Measurements from ENCODE around the gene IL36B.
A peak's percentile ranks its signal among the peaks of the same experiment; 100 is the strongest.

IL36B gene

DNA sequence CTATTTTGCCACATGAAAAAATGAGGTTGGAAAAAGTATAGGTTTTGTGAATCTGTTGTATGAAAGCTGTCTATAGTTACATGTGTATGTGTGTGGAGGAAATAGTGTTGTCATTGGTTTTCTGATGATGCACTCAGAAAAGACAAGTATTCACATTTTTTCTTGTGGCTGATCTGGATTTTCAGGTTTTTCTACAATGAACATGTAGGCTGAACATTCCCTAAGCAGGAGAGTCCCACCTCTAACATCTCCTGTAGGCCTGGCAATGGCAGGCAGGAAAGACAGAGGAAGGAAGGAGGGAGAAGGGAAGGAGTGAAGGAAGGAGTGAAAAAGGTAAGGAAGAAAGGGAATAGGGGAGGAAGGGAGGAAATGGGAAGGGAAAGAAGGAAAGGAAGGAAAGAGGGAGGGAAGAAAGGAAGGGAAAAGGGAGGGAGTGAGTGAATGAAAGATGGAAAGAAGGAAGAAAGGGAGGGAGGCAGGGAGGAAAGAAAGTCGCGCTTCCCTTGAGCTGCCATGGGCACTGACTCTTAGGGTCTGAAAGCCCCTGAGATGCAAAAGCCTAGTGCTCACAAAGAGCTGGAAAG is 5.8 kb upstream of the IL36B start:
- Histone ChIP-seq H4K8ac (ENCODE audit: low read length) (no peak overlapping the region), H2AFZ (ENCODE audit: low read depth, low read length) (no peak overlapping the region), H3K14ac (ENCODE audit: low read length in 2 of 2) (no peak overlapping the region), H3K79me1 (replicated peaks; ENCODE audit: low read length, poor library complexity, severe bottlenecking) (no peaks in the 10 kb centered on the region), H3K4me2 (ENCODE audit: low read length, poor library complexity, severe bottlenecking) (no peak overlapping the region), H3K9ac (ENCODE audit: low read length) (no peak overlapping the region), H2BK120ac (ENCODE audit: low read depth, low read length) (no peak overlapping the region), H3K4ac (ENCODE audit: low read depth in 1 of 2, low read length in 2 of 2) (no peak overlapping the region), H2AK5ac (ENCODE audit: low read length, severe bottlenecking) (no peak overlapping the region), H3K27ac (ENCODE audit: low read length, poor library complexity, severe bottlenecking) (no peak overlapping the region), H2BK15ac (ENCODE audit: low read depth, poor library complexity, severe bottlenecking) (no peak overlapping the region), H3K36me3 (ENCODE audit: control insufficient read depth in 1 of 2, insufficient read depth in 2 of 2, low read depth in 1 of 2, low read length in 2 of 2) (no peaks in the 10 kb centered on the region), H3K4me3 (ENCODE audit: insufficient read depth in 1 of 2, low read depth in 1 of 2, low read length in 2 of 2) (no peak overlapping the region), H4K91ac (ENCODE audit: low read length) (no peak overlapping the region), H2BK5ac (ENCODE audit: low read depth, low read length, poor library complexity, severe bottlenecking) (no peak overlapping the region), H3K18ac (ENCODE audit: low read depth in 1 of 2, low read length in 2 of 2) (no peak overlapping the region), H2BK12ac (ENCODE audit: low read length in 2 of 2) (no peak overlapping the region), H3K27me3 (ENCODE audit: control insufficient read depth in 1 of 2, insufficient read depth in 1 of 2, low read length in 2 of 2) (peaks cover 14 to 30% of the 10 kb centered on the region in 2 experiments), H3K4me1 (ENCODE audit: control insufficient read depth, insufficient read depth, low read depth, low read length) (no peaks in the 10 kb centered on the region), H3K23ac (ENCODE audit: low read length in 2 of 2) (no peak overlapping the region), H3K9me3 (ENCODE audit: control insufficient read depth, low read length) (peaks cover 29% of the 10 kb centered on the region)
- no peak for DNase-seq
- WGBS, result 50% methylated on average over 2 of the region's 2 CpGs

DNA sequence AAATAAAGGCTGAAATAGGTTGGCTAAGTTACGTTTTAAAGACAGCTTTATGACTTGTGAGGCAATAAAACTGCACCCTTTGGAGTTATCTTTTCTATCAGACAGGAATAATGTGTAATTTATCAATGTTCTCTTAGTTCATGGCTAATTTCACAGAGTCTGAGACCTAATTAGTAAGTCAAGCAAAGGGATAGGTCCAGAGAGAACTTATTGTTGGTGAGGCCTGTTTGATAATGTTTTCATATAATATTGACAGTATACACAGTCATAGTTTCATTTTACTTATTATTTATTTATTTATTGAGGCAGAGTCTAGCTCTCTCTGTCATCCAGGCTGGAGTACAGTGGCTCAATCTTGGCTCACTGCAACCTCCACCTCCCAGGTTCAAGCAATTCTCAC is 4.5 kb upstream of the IL36B start:
- H3K4me3 ChIP-seq (ENCODE audit: insufficient read depth in 1 of 2, low read depth in 1 of 2, low read length in 2 of 2), result no peak overlapping the region
- no peaks in the 10 kb centered on the region for H3K4me1 ChIP-seq (ENCODE audit: control insufficient read depth, insufficient read depth, low read depth, low read length)
- no peak overlapping the region for H3K4me2 ChIP-seq (ENCODE audit: low read length, poor library complexity, severe bottlenecking)
- H3K14ac ChIP-seq (ENCODE audit: low read length in 2 of 2), result no peak overlapping the region
- no peaks in the 10 kb centered on the region for H3K79me1 ChIP-seq (replicated peaks; ENCODE audit: low read length, poor library complexity, severe bottlenecking)
- H2AK5ac ChIP-seq (ENCODE audit: low read length, severe bottlenecking), result no peak overlapping the region
- WGBS, result 28% methylated on average over 1 of the region's 1 CpG
- no peak overlapping the region for H3K4ac ChIP-seq (ENCODE audit: low read depth in 1 of 2, low read length in 2 of 2)
- H2BK15ac ChIP-seq (ENCODE audit: low read depth, poor library complexity, severe bottlenecking), result no peak overlapping the region
- no peak overlapping the region for H3K23ac ChIP-seq (ENCODE audit: low read length in 2 of 2)
- no peak overlapping the region for H2BK12ac ChIP-seq (ENCODE audit: low read length in 2 of 2)
- H2AFZ ChIP-seq (ENCODE audit: low read depth, low read length), result no peak overlapping the region
- H3K9ac ChIP-seq (ENCODE audit: low read length), result no peak overlapping the region
- no peak overlapping the region for H3K27ac ChIP-seq (ENCODE audit: low read length, poor library complexity, severe bottlenecking)
- DNase-seq, result no peak
- H4K91ac ChIP-seq (ENCODE audit: low read length), result no peak overlapping the region
- H3K27me3 ChIP-seq (ENCODE audit: control insufficient read depth in 1 of 2, insufficient read depth in 1 of 2, low read length in 2 of 2), result peaks cover 4 to 33% of the 10 kb centered on the region in 2 experiments
- no peak overlapping the region for H3K18ac ChIP-seq (ENCODE audit: low read depth in 1 of 2, low read length in 2 of 2)
- H3K9me3 ChIP-seq (ENCODE audit: control insufficient read depth, low read length), result peaks cover 35% of the 10 kb centered on the region
- no peak overlapping the region for H4K8ac ChIP-seq (ENCODE audit: low read length)
- no peak overlapping the region for H2BK5ac ChIP-seq (ENCODE audit: low read depth, low read length, poor library complexity, severe bottlenecking)
- H2BK120ac ChIP-seq (ENCODE audit: low read depth, low read length), result no peak overlapping the region
- no peaks in the 10 kb centered on the region for H3K36me3 ChIP-seq (ENCODE audit: control insufficient read depth in 1 of 2, insufficient read depth in 2 of 2, low read depth in 1 of 2, low read length in 2 of 2)

DNA sequence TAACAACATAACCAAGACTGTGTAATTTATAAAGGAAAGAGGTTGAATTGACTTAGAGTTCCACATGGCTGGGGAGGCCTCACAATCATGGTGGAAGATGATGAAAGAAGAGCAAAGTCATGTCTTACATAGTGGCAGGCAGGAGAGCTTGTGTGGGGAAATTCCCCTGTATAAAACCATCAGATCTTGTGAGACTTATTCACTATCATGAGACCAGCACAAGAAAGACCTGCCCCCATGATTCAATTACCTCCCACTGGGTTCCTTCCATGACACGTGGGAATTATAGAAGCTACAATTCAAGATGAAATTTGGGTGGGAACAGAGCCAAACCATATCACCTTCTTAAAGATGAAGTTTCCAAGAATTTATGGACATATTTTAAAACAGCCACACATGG is 3.9 kb upstream of the IL36B start:
- 80% methylated on average over 1 of the region's 1 CpG for WGBS
- no peak overlapping the region for H4K8ac ChIP-seq (ENCODE audit: low read length)

DNA sequence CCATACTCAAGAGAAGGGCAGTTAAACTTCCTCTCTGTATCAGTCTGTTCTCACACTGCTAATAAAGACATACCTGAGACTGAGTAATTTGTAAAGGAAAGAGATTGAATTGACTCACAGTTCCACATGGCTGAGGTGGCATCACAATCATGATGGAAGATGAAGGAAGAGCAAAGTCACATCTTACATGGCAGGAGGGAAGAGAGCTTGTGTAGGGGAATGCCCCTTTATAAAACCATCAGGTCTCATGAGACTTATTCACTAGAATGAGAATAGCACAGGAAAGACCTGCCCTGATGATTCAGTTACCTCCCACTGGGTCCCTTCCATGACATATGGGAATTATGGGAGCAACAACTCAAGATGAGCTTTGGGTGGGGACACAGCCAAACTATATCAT is 1.4 kb upstream of the IL36B start:
- Histone ChIP-seq H3K9me3 (ENCODE audit: control insufficient read depth, low read length) (peaks cover 39% of the 10 kb centered on the region), H2BK120ac (ENCODE audit: low read depth, low read length) (no peak overlapping the region), H3K4me3 (ENCODE audit: insufficient read depth in 1 of 2, low read depth in 1 of 2, low read length in 2 of 2) (no peak overlapping the region), H3K23ac (ENCODE audit: low read length in 2 of 2) (no peak overlapping the region), H3K14ac (ENCODE audit: low read length in 2 of 2) (no peak overlapping the region), H3K27ac (ENCODE audit: low read length, poor library complexity, severe bottlenecking) (no peak overlapping the region), H2BK5ac (ENCODE audit: low read depth, low read length, poor library complexity, severe bottlenecking) (no peak overlapping the region), H3K27me3 (ENCODE audit: control insufficient read depth in 1 of 2, insufficient read depth in 1 of 2, low read length in 2 of 2) (peaks cover 4 to 15% of the 10 kb centered on the region in 2 experiments), H4K8ac (ENCODE audit: low read length) (no peak overlapping the region), H4K91ac (ENCODE audit: low read length) (no peak overlapping the region), H2AK5ac (ENCODE audit: low read length, severe bottlenecking) (no peak overlapping the region), H3K79me1 (replicated peaks; ENCODE audit: low read length, poor library complexity, severe bottlenecking) (no peaks in the 10 kb centered on the region), H3K18ac (ENCODE audit: low read depth in 1 of 2, low read length in 2 of 2) (no peak overlapping the region), H3K4ac (ENCODE audit: low read depth in 1 of 2, low read length in 2 of 2) (no peak overlapping the region), H3K9ac (ENCODE audit: low read length) (no peak overlapping the region), H2BK15ac (ENCODE audit: low read depth, poor library complexity, severe bottlenecking) (no peak overlapping the region), H3K36me3 (ENCODE audit: control insufficient read depth in 1 of 2, insufficient read depth in 2 of 2, low read depth in 1 of 2, low read length in 2 of 2) (no peaks in the 10 kb centered on the region), H3K4me1 (ENCODE audit: control insufficient read depth, insufficient read depth, low read depth, low read length) (no peaks in the 10 kb centered on the region), H3K4me2 (ENCODE audit: low read length, poor library complexity, severe bottlenecking) (no peak overlapping the region), H2AFZ (ENCODE audit: low read depth, low read length) (no peak overlapping the region), H2BK12ac (ENCODE audit: low read length in 2 of 2) (no peak overlapping the region)
- DNase-seq, result no peak

More for the DNA sequence above, 3.9 kb upstream of the IL36B start:
- Histone ChIP-seq H3K4me1 (ENCODE audit: control insufficient read depth, insufficient read depth, low read depth, low read length) (no peaks in the 10 kb centered on the region), H3K27ac (ENCODE audit: low read length, poor library complexity, severe bottlenecking) (no peak overlapping the region), H3K4ac (ENCODE audit: low read depth in 1 of 2, low read length in 2 of 2) (no peak overlapping the region), H3K4me3 (ENCODE audit: insufficient read depth in 1 of 2, low read depth in 1 of 2, low read length in 2 of 2) (no peak overlapping the region), H3K23ac (ENCODE audit: low read length in 2 of 2) (no peak overlapping the region), H3K79me1 (replicated peaks; ENCODE audit: low read length, poor library complexity, severe bottlenecking) (no peaks in the 10 kb centered on the region), H2AFZ (ENCODE audit: low read depth, low read length) (no peak overlapping the region), H2BK5ac (ENCODE audit: low read depth, low read length, poor library complexity, severe bottlenecking) (no peak overlapping the region), H3K4me2 (ENCODE audit: low read length, poor library complexity, severe bottlenecking) (no peak overlapping the region), H3K36me3 (ENCODE audit: control insufficient read depth in 1 of 2, insufficient read depth in 2 of 2, low read depth in 1 of 2, low read length in 2 of 2) (no peaks in the 10 kb centered on the region), H3K9ac (ENCODE audit: low read length) (peak overlapping the region; percentile 9), H2BK15ac (ENCODE audit: low read depth, poor library complexity, severe bottlenecking) (no peak overlapping the region), H3K9me3 (ENCODE audit: control insufficient read depth, low read length) (peaks cover 35% of the 10 kb centered on the region), H2AK5ac (ENCODE audit: low read length, severe bottlenecking) (no peak overlapping the region), H4K91ac (ENCODE audit: low read length) (no peak overlapping the region), H3K27me3 (ENCODE audit: control insufficient read depth in 1 of 2, insufficient read depth in 1 of 2, low read length in 2 of 2) (peaks cover 2 to 31% of the 10 kb centered on the region in 2 experiments), H2BK12ac (ENCODE audit: low read length in 2 of 2) (no peak overlapping the region), H3K18ac (ENCODE audit: low read depth in 1 of 2, low read length in 2 of 2) (no peak overlapping the region), H3K14ac (ENCODE audit: low read length in 2 of 2) (no peak overlapping the region), H2BK120ac (ENCODE audit: low read depth, low read length) (no peak overlapping the region)
- no peak for DNase-seq
